K562 (cell line): ENCODE results near the gene SESN2. TPM values are rescaled to one million over a fixed set of nuclear protein-coding genes. Genes with fewer than 3 reads are reported as not detected.
A peak's percentile ranks its signal among the peaks of the same experiment; 100 is the strongest.

ENCODE experiments used
- ATAC-seq: fragments of 200-7000 bp; cut with Tn5 transposase; 3 replicates; pipeline ENCODE4 v1.9.1; 2020; ENCODE audit warnings: moderate library complexity
- BruUV-seq: library from RNA; stranded (reverse); fragments of 400-500 nt; replicated peaks from 2 replicates; lab custom pipeline; 2021; lab: Mats Ljungman, UMichigan
- CTCF ChIA-PET: fragments of 300-600 bp; formaldehyde crosslinking; extraction: SDS; loops from one replicate; lab custom pipeline; 2021; ENCODE audit warnings: low intra/inter-chr PET ratio; lab: Yijun Ruan, JAX
- POLR2A ChIA-PET: fragments of 300-600, 350-650 bp; sonication (Branson Sonifier 250); formaldehyde crosslinking; extraction: SDS; loops from one replicate; lab custom pipeline; 2021; ENCODE audit warnings: antibody characterized with exemption, inconsistent platforms; lab: Yijun Ruan, JAX
- DNase-seq, 4 experiments: peaks; one replicate each; pipeline versions ENCODE4 v3.0.0 to v3.0.0-alpha.2; 2011 to 2018; ENCODE audit warnings: low spot score in 3 of 4, mixed read lengths in 3 of 4; ENCODE audit errors: extremely low read depth in 1 of 4
- FAIRE-seq: peaks from 2 replicates; lab custom pipeline; 2011; peaks lifted over from hg19 to GRCh38; lab: Jason Lieb, UNC
- H2AFZ ChIP-seq: 2 replicates; pipeline ENCODE4 v1.6.0; 2011; ENCODE audit warnings: low read depth, low read length, control low read depth, inconsistent platforms
- H3K27ac ChIP-seq: fragments of 200-600 bp; 3 replicates; pipeline ENCODE4 v1.8.0; 2011; ENCODE audit warnings: low read depth, mild to moderate bottlenecking, control low read depth, inconsistent platforms, low read length, moderate library complexity, mixed read lengths; ENCODE audit errors: extremely low read depth
- H3K27me3 ChIP-seq, 2 experiments: fragments of 300-600 bp in 1 of 2; 2 replicates in 1 of 2; 3 replicates in 1 of 2; pipeline versions ENCODE4 v1.6.0 to v1.8.0; 2011; ENCODE audit warnings: inconsistent platforms in 2 of 2, low read length in 2 of 2, mild to moderate bottlenecking in 1 of 2, mixed read lengths in 1 of 2, moderate library complexity in 1 of 2; ENCODE audit not compliant: control insufficient read depth in 2 of 2, insufficient read depth in 2 of 2
- H3K36me3 ChIP-seq: fragments of 300-600 bp; 3 replicates; pipeline ENCODE4 v1.8.0; 2011; ENCODE audit warnings: mild to moderate bottlenecking, low read length, inconsistent platforms; ENCODE audit not compliant: control insufficient read depth, insufficient read depth
- H3K4me1 ChIP-seq, 2 experiments: fragments of 200-600 bp in 1 of 2; replicated peaks in 1 of 2; 2 replicates in 1 of 2; 3 replicates in 1 of 2; pipeline versions ENCODE4 v1.5.1 to v1.8.0; 2011; ENCODE audit warnings: inconsistent platforms in 2 of 2, low read length in 2 of 2, mild to moderate bottlenecking in 1 of 2, mixed read lengths in 1 of 2, moderate library complexity in 1 of 2; ENCODE audit not compliant: control insufficient read depth in 2 of 2, insufficient read depth in 2 of 2
- H3K4me2 ChIP-seq: 2 replicates; pipeline ENCODE4 v1.6.1; 2011; ENCODE audit warnings: low read length, control low read depth, inconsistent platforms, mixed read lengths; ENCODE audit not compliant: insufficient read depth
- H3K4me3 ChIP-seq: fragments of 200-600 bp; sonication (generic), shearing (Covaris generic); 2 replicates; pipeline ENCODE4 v1.5.1; 2016; ENCODE audit warnings: control low read depth, inconsistent platforms
- H3K79me2 ChIP-seq: fragments of 200-600 bp; 3 replicates; pipeline ENCODE4 v1.8.0; 2011; ENCODE audit warnings: low read length, inconsistent platforms; ENCODE audit not compliant: control insufficient read depth, insufficient read depth
- H3K9ac ChIP-seq, 2 experiments: 2 replicates each; pipeline versions ENCODE4 v1.6.0 to v1.6.1; 2011; ENCODE audit warnings: low read depth in 2 of 2, low read length in 2 of 2, control low read depth in 1 of 2, inconsistent platforms in 1 of 2, mild to moderate bottlenecking in 1 of 2, mixed read lengths in 1 of 2; ENCODE audit not compliant: insufficient read depth in 1 of 2
- H3K9me1 ChIP-seq: one replicate; pipeline ENCODE4 v1.6.0; 2011; ENCODE audit warnings: inconsistent platforms, mild to moderate bottlenecking, low read length, moderate library complexity; ENCODE audit not compliant: control insufficient read depth, insufficient read depth
- H3K9me3 ChIP-seq: replicated peaks from 2 replicates; pipeline ENCODE4 v1.5.1; 2011; ENCODE audit warnings: low read depth, low read length, inconsistent platforms; ENCODE audit not compliant: control insufficient read depth, insufficient read depth
- H4K20me1 ChIP-seq: replicated peaks from 2 replicates; pipeline ENCODE4 v1.6.1; 2011; ENCODE audit warnings: low read length, inconsistent platforms, mixed read lengths; ENCODE audit not compliant: control insufficient read depth, insufficient read depth
- CCAR2 ChIP-seq: fragments of 200-400 bp; formaldehyde crosslinking; IDR thresholded peaks from 2 replicates; pipeline ENCODE4 v1.6.1; 2017; ENCODE audit warnings: mild to moderate bottlenecking, low read depth, low read length
- KDM5B ChIP-seq: fragments of 200-600 bp; sonication (generic); IDR thresholded peaks from 2 replicates; pipeline ENCODE4 v1.6.1; 2012; ENCODE audit warnings: low read depth, mild to moderate bottlenecking, moderate library complexity, low read length, control low read depth, inconsistent platforms; ENCODE audit not compliant: insufficient replicate concordance
- ZNF121 ChIP-seq: sonication (generic); formaldehyde crosslinking; conservative IDR thresholded peaks from 2 replicates; pipeline ENCODE4 v1.8.0; 2022; ENCODE audit warnings: missing genetic modification reagents
- ZNF785 ChIP-seq: fragments of 250-450 bp; sonication (Bioruptor Pico); IDR thresholded peaks from 2 replicates; pipeline ENCODE4 v1.4.0; 2020; ENCODE audit warnings: mild to moderate bottlenecking
- WGBS: fragments of 100-300 bp; shearing (Covaris generic); methylation state at CpG from one replicate; pipeline ENCODE4 v1.1.6; 2016; ENCODE audit warnings: low coverage, mixed read lengths; ENCODE audit not compliant: insufficient coverage; ENCODE audit errors: missing lambda C conversion rate; 5-methylcytosine and 5-hydroxymethylcytosine counted together
- in situ Hi-C: fragments of 300-500 bp; cut with MboI; formaldehyde crosslinking; loops from 4 replicates; pipeline ENCODE4 v1.15.0; 2018; ENCODE audit warnings: inconsistent platforms, mixed read lengths
- intact Hi-C: fragments of 100-400 bp; cut with micrococcal nuclease; formaldehyde crosslinking; loops from 2 replicates; pipeline ENCODE4 v1.14.2; 2022
- polyA plus RNA-seq, 8 experiments: library from polyadenylated mRNA; depleted of rRNA in 4 of 8; stranded (reverse) in 5 of 8; unstranded in 3 of 8; fragments of >200 nt; fragmentation: Nextera tagmentation in 2 of 8; fragmentation: Illumina TruSeq in 1 of 8; extraction: Ambion mirVana in 2 of 8; extraction: Trizol in 1 of 8; gene quantifications; 2 replicates each; pipeline versions ENCODE4 v1.2.1 to v1.2.3, GENCODE V29; 2011 to 2014; ENCODE audit warnings: inconsistent platforms in 1 of 8, missing spikeins in 1 of 8
- total RNA-seq, 7 experiments: library from RNA; depleted of rRNA in 6 of 7; stranded (reverse); fragments of >200 nt in 6 of 7; fragmentation: Illumina TruSeq in 2 of 7; extraction: Trizol in 2 of 7; gene quantifications; 2 replicates each; pipeline versions ENCODE4 v1.2.1 to v1.2.3, GENCODE V29; 2011 to 2021; ENCODE audit warnings: low replicate concordance in 1 of 7
- TF ChIP-seq, protein P1 (sequence below), 2 experiments: fragments of 450-650 bp in 1 of 2; sonication (generic) in 1 of 2; formaldehyde crosslinking; conservative IDR thresholded peaks; 2 replicates each; pipeline versions ENCODE4 v1.4.0 to v1.8.1; 2020 to 2022; ENCODE audit warnings: mild to moderate bottlenecking in 1 of 2, missing genetic modification reagents in 1 of 2
- TF ChIP-seq, protein P2 (sequence below): sonication (generic); formaldehyde crosslinking; IDR thresholded peaks from 2 replicates; pipeline ENCODE4 v1.5.0; 2020; ENCODE audit warnings: missing genetic modification reagents
- TF ChIP-seq, protein P3 (sequence below): fragments of 450-650 bp; IDR thresholded peaks from 2 replicates; pipeline ENCODE4 v1.6.1; 2017; ENCODE audit warnings: mild to moderate bottlenecking, moderate library complexity

SESN2 gene
- total and polyA plus RNA-seq, 9 of the 15 experiments (the other 6 are each of a cell fraction or from before 2014, with no cell fraction given): 3.7 to 71.3 (median 16.8) TPM

DNA sequence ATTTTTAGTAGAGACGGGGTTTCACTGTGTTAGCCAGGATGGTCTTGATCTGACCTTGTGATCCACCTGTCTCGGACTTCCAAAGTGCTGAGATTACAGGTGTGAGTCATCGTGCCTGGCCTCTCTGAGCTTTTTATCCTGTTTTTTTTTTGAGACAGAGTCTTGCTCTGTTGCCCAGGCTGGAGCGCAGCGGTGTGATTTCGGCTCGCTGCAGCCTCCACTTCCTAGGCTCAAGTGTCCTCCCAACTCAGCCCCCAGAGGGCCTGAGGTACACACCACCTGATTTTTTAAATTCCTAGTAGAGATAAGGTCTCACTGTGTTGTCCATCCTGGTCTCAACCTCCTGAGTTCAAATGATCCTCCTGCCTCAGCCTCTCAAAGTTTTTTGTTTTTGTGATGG lies 20.4 kb downstream of the SESN2 start:
- ATAC-seq: no peak
- Histone ChIP-seq H3K27me3 (no peaks in the 10 kb centered on the region), H3K9me3 (no peaks in the 10 kb centered on the region), H3K4me2 (no peak overlapping the region), H4K20me1 (peaks cover 10% of the 10 kb centered on the region), H3K9me1 (peaks cover 5% of the 10 kb centered on the region), H3K4me1 (peaks cover 11% of the 10 kb centered on the region in 2 experiments; a peak in 4 of 5 replicates), H3K9ac (no peak overlapping the region), H3K36me3 (peaks cover 69% of the 10 kb centered on the region), H3K79me2 (no peaks in the 10 kb centered on the region), H3K4me3 (no peak overlapping the region), H3K27ac (no peak overlapping the region), H2AFZ (no peak overlapping the region)
- TF ChIP-seq, protein P1, sequence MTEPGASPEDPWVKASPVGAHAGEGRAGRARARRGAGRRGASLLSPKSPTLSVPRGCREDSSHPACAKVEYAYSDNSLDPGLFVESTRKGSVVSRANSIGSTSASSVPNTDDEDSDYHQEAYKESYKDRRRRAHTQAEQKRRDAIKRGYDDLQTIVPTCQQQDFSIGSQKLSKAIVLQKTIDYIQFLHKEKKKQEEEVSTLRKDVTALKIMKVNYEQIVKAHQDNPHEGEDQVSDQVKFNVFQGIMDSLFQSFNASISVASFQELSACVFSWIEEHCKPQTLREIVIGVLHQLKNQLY (CRISPR knock-in tag; conservative IDR thresholded peaks at IDR 0.05): no peak
- TF ChIP-seq KDM5B: no peak
- TF ChIP-seq ZNF785: no peak
- TF ChIP-seq, protein P2, sequence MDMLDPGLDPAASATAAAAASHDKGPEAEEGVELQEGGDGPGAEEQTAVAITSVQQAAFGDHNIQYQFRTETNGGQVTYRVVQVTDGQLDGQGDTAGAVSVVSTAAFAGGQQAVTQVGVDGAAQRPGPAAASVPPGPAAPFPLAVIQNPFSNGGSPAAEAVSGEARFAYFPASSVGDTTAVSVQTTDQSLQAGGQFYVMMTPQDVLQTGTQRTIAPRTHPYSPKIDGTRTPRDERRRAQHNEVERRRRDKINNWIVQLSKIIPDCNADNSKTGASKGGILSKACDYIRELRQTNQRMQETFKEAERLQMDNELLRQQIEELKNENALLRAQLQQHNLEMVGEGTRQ (CRISPR knock-in tag): no peak
- TF ChIP-seq CCAR2: no peak
- TF ChIP-seq, protein P3, sequence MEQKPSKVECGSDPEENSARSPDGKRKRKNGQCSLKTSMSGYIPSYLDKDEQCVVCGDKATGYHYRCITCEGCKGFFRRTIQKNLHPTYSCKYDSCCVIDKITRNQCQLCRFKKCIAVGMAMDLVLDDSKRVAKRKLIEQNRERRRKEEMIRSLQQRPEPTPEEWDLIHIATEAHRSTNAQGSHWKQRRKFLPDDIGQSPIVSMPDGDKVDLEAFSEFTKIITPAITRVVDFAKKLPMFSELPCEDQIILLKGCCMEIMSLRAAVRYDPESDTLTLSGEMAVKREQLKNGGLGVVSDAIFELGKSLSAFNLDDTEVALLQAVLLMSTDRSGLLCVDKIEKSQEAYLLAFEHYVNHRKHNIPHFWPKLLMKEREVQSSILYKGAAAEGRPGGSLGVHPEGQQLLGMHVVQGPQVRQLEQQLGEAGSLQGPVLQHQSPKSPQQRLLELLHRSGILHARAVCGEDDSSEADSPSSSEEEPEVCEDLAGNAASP: no peak
- peak; percentile 44 for TF ChIP-seq ZNF121 (CRISPR knock-in tag)
- ChIA-PET POLR2A (interaction anchor here (0.7 to 22.4 kb wide), 7 partner anchors 11 to 49 kb away, joined by 3 to 547 read pairs (median 5); partner anchors contain the start of genes ATP5IF1, MED18 and SESN2), CTCF (no interaction called here)
- in situ Hi-C loops (no loop called here), intact Hi-C loops (no loop called here)
- no peak for DNase-seq
- no TSS peak for BruUV-seq
- WGBS: 89% methylated on average over 7 of the region's 7 CpGs
- no peak for FAIRE-seq
